GM12874 (cell line): ENCODE data around the gene TRIM2.

Source experiments
- CTCF ChIP-seq: IDR thresholded peaks from 2 replicates; pipeline ENCODE4 v1.5.1; 2011; ENCODE audit warnings: low read depth, mild to moderate bottlenecking, control low read depth, low read length, moderate library complexity; ENCODE audit not compliant: insufficient read depth

Gene TRIM2

GRCh38 chr4:153161226-153161963 lies 42.8 kb upstream of the TRIM2 start:
- no peak for TF ChIP-seq CTCF

- TF ChIP-seq CTCF = no peak
Observed at GRCh38 chr4:153166716-153167501, 37.3 kb upstream of the TRIM2 start.

GRCh38 chr4:153169776-153170175 lies 34.5 kb upstream of the TRIM2 start:
- TF ChIP-seq CTCF = no peak

- no peak for TF ChIP-seq CTCF
Observed at GRCh38 chr4:153170407-153170806, 33.8 kb upstream of the TRIM2 start.

GRCh38 chr4:153174821-153175567 lies 29.2 kb upstream of the TRIM2 start:
- no peak for TF ChIP-seq CTCF

- no peak for TF ChIP-seq CTCF
Observed at GRCh38 chr4:153176938-153177337, 27.3 kb upstream of the TRIM2 start.

GRCh38 chr4:153177841-153178240 lies 26.4 kb upstream of the TRIM2 start:
- TF ChIP-seq CTCF = no peak
